Uterus (tissue), 4 donors: Measurements from ENCODE around the gene HIPK4. TPM values are rescaled to one million over a fixed set of nuclear protein-coding genes. Genes with fewer than 3 reads are reported as not detected.

Source experiments
- DNase-seq, 2 donors: peaks; one replicate each; pipeline ENCODE4 v3.0.0-alpha.2; 2019 to 2020
- H3K27ac ChIP-seq, 2 donors: fragments of 200-600 bp; sonication (generic); 1 replicate in 1 of 2; 2 replicates in 1 of 2; pipeline ENCODE4 v1.5.1; 2016 to 2018
- H3K27me3 ChIP-seq, 2 donors: fragments of 200-600 bp; sonication (generic); one replicate each; pipeline ENCODE4 v1.5.1; 2018 to 2019; ENCODE audit warnings: control low read depth in 1 of 2
- H3K36me3 ChIP-seq, 2 donors: fragments of 200-600 bp; sonication (generic); one replicate each; pipeline ENCODE4 v1.5.1; 2019; ENCODE audit warnings: control low read depth in 1 of 2
- H3K4me1 ChIP-seq, 2 donors: fragments of 200-600 bp; sonication (generic); one replicate each; pipeline ENCODE4 v1.5.1; 2018 to 2019; ENCODE audit warnings: control low read depth in 1 of 2
- H3K4me3 ChIP-seq, 2 donors: fragments of 200-600 bp; sonication (generic); 1 replicate in 1 of 2; 2 replicates in 1 of 2; pipeline ENCODE4 v1.5.1; 2018 to 2019; ENCODE audit warnings: mild to moderate bottlenecking in 1 of 2
- H3K9me3 ChIP-seq, 2 donors: fragments of 200-600 bp; sonication (generic); one replicate each; pipeline ENCODE4 v1.5.1; 2019; ENCODE audit warnings: control low read depth in 1 of 2
- POLR2A ChIP-seq, 2 donors: fragments of 450-650 bp; IDR thresholded peaks; one replicate each; pipeline ENCODE4 v1.6.1; 2016; ENCODE audit warnings: antibody characterized with exemption in 2 of 2, mild to moderate bottlenecking in 1 of 2, moderate library complexity in 1 of 2
- intact Hi-C: fragments of 100-400 bp; cut with DNase I; formaldehyde crosslinking; loops from one replicate; pipeline ENCODE4 v1.15.1; 2023; ENCODE audit warnings: low total_unique reads
- total RNA-seq, 4 donors: library from RNA; depleted of rRNA in 3 of 4; stranded (reverse); fragments of >200 nt in 3 of 4; gene quantifications; one replicate each; pipeline versions ENCODE4 v1.1.0 to v1.2.4, GENCODE V29; 2014 to 2023
- TF ChIP-seq, protein P1 (sequence below), 4 experiments: fragments of 200-600 bp in 2 of 4; fragments of 450-650 bp in 2 of 4; sonication (generic) in 2 of 4; IDR thresholded peaks; one replicate each; pipeline ENCODE4 v1.5.1; 2016 to 2019; ENCODE audit warnings: antibody characterized with exemption in 4 of 4, mild to moderate bottlenecking in 2 of 4, moderate library complexity in 1 of 4
- donor health status: DM: yes; HTN: yes; CAD: no.

HIPK4 gene
- total RNA-seq, 4 donors from 2014 or later = 0.40 to 0.48 TPM; not detected in 2

DNA sequence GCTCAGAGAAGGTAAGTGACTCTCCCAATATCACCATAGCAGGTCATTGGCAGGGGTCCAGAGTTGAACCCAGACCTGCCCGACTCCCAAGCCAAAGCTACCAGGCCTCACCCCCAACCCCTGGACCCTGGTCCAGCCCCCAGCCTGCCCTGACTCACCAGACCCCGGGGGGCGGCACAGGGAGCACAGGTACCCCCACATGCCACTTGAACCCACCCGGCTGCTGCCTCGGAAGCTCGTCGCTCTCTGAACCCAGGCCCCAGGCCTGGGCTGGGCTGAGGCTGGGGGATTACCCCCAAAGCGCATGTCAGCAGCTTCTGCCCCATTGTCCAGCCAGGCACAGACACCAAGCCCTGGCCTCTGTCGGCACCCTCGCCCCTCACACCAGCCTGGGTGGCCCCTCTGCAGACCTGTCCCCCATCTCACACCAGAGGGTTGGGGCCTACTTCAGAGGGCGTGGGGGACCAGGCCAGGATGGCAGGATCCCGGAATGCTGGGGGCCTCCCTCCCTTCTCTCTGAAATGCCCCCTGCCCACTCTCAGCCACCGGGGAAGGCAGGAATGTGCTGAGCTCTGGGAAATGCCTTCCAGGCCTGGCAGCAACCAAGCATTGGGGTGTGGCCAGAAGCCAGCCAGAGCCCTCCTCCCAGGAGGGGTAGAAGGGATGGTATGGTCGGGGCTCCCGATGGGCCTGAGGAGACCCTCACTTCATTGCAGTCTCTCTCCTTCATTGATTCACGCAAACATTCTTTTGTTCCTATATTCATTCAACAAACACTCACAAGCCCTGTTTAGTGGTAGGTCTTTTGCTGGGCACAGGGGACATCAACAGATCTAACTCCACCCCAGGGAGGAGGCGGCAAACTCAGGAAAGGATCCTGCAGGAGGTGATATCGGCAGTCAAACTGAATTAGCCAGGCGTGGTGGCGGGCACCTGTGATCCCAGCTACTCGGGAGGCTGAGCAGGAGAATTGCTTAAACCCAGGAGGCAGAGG is 24.9 kb upstream of the HIPK4 start:
- intact Hi-C loops = no loop called here
- H3K27me3 ChIP-seq = no peaks in the 10 kb centered on the region
- no peak for TF ChIP-seq POLR2A (IDR thresholded peaks at IDR 0.05)
- TF ChIP-seq, protein P1, sequence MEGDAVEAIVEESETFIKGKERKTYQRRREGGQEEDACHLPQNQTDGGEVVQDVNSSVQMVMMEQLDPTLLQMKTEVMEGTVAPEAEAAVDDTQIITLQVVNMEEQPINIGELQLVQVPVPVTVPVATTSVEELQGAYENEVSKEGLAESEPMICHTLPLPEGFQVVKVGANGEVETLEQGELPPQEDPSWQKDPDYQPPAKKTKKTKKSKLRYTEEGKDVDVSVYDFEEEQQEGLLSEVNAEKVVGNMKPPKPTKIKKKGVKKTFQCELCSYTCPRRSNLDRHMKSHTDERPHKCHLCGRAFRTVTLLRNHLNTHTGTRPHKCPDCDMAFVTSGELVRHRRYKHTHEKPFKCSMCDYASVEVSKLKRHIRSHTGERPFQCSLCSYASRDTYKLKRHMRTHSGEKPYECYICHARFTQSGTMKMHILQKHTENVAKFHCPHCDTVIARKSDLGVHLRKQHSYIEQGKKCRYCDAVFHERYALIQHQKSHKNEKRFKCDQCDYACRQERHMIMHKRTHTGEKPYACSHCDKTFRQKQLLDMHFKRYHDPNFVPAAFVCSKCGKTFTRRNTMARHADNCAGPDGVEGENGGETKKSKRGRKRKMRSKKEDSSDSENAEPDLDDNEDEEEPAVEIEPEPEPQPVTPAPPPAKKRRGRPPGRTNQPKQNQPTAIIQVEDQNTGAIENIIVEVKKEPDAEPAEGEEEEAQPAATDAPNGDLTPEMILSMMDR (IDR thresholded peaks at IDR 0.05) = no peak
- no peak for DNase-seq
- no peaks in the 10 kb centered on the region for H3K9me3 ChIP-seq
- no peaks in the 10 kb centered on the region for H3K4me1 ChIP-seq
- no peak overlapping the region for H3K27ac ChIP-seq
- no peak overlapping the region for H3K4me3 ChIP-seq
- H3K36me3 ChIP-seq = no peaks in the 10 kb centered on the region

DNA sequence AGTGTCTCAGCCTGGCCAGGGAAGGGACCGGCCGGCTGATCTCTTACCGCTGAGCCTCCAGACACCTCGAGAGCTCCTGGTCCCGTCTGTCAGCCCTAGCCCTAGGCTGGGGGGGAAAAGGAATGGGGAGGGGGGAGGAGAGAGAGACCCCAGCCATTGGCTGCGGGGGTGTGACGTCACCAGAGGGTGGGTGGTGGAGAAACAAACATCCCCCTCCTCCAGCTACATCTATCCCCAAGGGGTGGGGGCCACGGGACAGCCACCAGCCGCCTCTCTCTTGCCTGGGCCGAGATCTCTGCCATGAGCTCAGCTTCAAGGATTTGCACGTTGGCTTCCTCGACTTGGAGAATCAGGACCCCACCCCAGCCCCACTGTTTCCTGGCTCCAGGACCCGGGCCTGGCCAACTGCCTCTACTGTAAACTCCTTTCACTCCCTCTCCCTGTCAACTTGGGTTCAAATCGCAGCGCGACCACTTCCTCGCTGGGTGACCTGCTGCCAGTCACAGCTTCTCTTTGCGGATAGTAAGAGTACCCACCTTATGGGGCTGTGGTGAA is 23.4 kb upstream of the HIPK4 start, which contains the start of gene PRX:
TSS of gene PRX (minus strand) at position 88 of the 555 bp plus-strand sequence. CDS start 5,446 bp downstream, outside the sequence.
- DNase-seq = no peak
- Histone ChIP-seq H3K27ac (peak within 1 kb of the TSS; percentile 19 to 53), H3K27me3 (no peaks in the 10 kb centered on the region), H3K36me3 (no peaks in the 10 kb centered on the region), H3K4me1 (no peaks in the 10 kb centered on the region), H3K9me3 (no peaks in the 10 kb centered on the region), H3K4me3 (no peak within 1 kb of the TSS)
- TF ChIP-seq, protein P1 (IDR thresholded peaks at IDR 0.05) = no peak
- TF ChIP-seq POLR2A (IDR thresholded peaks at IDR 0.05) = no peak
- intact Hi-C loops = no loop called here

DNA sequence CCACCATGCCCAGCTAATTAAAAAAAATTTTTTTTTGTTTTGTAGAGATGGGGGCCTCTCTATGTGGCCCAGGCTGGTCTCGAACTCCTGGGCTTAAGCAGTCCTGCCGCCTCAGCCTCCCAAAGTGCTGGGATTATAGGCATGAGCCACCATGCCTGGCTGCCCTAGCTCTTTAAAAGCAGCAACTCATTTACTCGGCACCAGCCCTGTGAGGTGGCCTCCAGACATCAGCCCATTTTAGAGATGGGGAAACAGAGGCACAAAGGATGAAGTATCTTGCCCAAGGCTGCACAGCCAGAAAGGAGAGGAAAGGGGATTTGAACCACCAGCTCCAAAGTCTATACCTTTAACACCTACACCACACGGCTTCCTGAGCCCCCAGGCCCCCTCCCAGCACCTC is 22.9 kb upstream of the HIPK4 start:
- intact Hi-C loops = no loop called here
- Histone ChIP-seq H3K27me3 (no peaks in the 10 kb centered on the region), H3K27ac (peak overlapping the region in 1 of 2 donors; percentile 31), H3K36me3 (no peaks in the 10 kb centered on the region), H3K4me1 (no peaks in the 10 kb centered on the region), H3K4me3 (no peak overlapping the region), H3K9me3 (no peaks in the 10 kb centered on the region)
- no peak for DNase-seq
- TF ChIP-seq POLR2A (IDR thresholded peaks at IDR 0.05) = no peak
- TF ChIP-seq, protein P1 (IDR thresholded peaks at IDR 0.05) = no peak

DNA sequence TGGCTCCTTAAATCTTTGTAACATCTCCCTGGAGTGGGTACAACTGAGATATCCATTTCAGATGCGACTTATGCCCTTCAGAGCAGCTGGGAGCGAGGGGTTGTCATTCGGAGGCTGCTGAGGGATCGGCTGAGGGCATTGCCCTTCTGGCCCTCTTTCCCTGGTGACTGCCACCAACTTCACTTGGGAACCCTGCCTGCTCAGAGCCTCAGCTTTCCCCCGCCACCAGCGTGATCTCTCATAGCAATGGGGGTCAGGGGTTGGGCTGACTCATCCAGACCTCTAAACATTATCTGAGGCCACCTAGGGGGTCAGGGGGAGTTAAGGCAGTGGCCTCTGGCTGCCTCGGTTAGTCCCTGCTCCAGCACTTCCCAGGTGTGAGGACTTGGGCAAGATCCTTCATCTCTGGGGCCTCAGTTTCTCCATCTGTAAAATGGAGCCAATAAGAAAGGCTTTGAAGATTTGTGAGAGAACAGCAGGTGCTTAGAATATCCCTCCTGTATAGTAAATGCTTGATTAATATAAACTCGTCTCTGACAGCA is 22.0 kb upstream of the HIPK4 start:
- TF ChIP-seq, protein P1 (IDR thresholded peaks at IDR 0.05) = no peak
- TF ChIP-seq POLR2A (IDR thresholded peaks at IDR 0.05) = no peak
- H3K9me3 ChIP-seq = no peaks in the 10 kb centered on the region
- H3K36me3 ChIP-seq = no peaks in the 10 kb centered on the region
- H3K4me3 ChIP-seq = no peak overlapping the region
- intact Hi-C loops = no loop called here
- no peak for DNase-seq
- H3K4me1 ChIP-seq = no peaks in the 10 kb centered on the region
- H3K27ac ChIP-seq = peak overlapping the region; percentile 19 to 53
- H3K27me3 ChIP-seq = no peaks in the 10 kb centered on the region
